BLaER1 (cell line): ENCODE data around the gene SKA1.
A peak's percentile ranks its signal among the peaks of the same experiment; 100 is the strongest.
"Not testable (repeated sequence)": the region's sequence is repeated elsewhere in the genome, so short reads cannot be mapped to it uniquely, and the experiment has no call there.

Experiments
- H3K27ac ChIP-seq: shearing (Covaris generic); formaldehyde crosslinking; 2 replicates; pipeline ENCODE4 v1.8.1; 2022
- H3K27me3 ChIP-seq: shearing (Covaris generic); formaldehyde crosslinking; 2 replicates; pipeline ENCODE4 v1.8.1; 2022
- H3K36me3 ChIP-seq: shearing (Covaris generic); formaldehyde crosslinking; 2 replicates; pipeline ENCODE4 v1.8.1; 2022
- H3K4me1 ChIP-seq: shearing (Covaris generic); formaldehyde crosslinking; 2 replicates; pipeline ENCODE4 v1.8.1; 2022
- H3K4me2 ChIP-seq: shearing (Covaris generic); formaldehyde crosslinking; 2 replicates; pipeline ENCODE4 v1.8.1; 2022
- H3K4me3 ChIP-seq: shearing (Covaris generic); formaldehyde crosslinking; 2 replicates; pipeline ENCODE4 v1.8.1; 2022
- H3K9ac ChIP-seq: shearing (Covaris generic); formaldehyde crosslinking; 2 replicates; pipeline ENCODE4 v1.8.1; 2022
- H3K9me3 ChIP-seq: shearing (Covaris generic); formaldehyde crosslinking; 2 replicates; pipeline ENCODE4 v1.8.1; 2022
- H4K20me1 ChIP-seq: shearing (Covaris generic); formaldehyde crosslinking; 2 replicates; pipeline ENCODE4 v1.8.1; 2022
- Cebpa-rat ChIP-seq: shearing (Covaris generic); IDR thresholded peaks from 2 replicates; pipeline ENCODE4 v1.8.1; 2022

Gene SKA1

GRCh38 chr18:50428531-50429206, 53.8 kb downstream of the SKA1 start:
- no peaks in the 10 kb centered on the region for H3K27me3 ChIP-seq
- no peaks in the 10 kb centered on the region for H4K20me1 ChIP-seq
- peaks cover 15% of the 10 kb centered on the region for H3K4me1 ChIP-seq
- H3K9ac ChIP-seq = no peak overlapping the region
- peak overlapping the region; percentile 42; the same call in 1 of the 2 replicates for H3K4me2 ChIP-seq
- no peak overlapping the region for H3K4me3 ChIP-seq
- peaks cover 14% of the 10 kb centered on the region for H3K9me3 ChIP-seq
- no peak for TF ChIP-seq Cebpa-rat
- no peak overlapping the region for H3K27ac ChIP-seq
- no peaks in the 10 kb centered on the region for H3K36me3 ChIP-seq

GRCh38 chr18:50429207-50429948, 54.5 kb downstream of the SKA1 start:
- H3K4me2 ChIP-seq = no peak overlapping the region
- no peak overlapping the region for H3K27ac ChIP-seq
- H3K9ac ChIP-seq = no peak overlapping the region
- no peaks in the 10 kb centered on the region for H4K20me1 ChIP-seq
- H3K4me1 ChIP-seq = peaks cover 15% of the 10 kb centered on the region
- no peak for TF ChIP-seq Cebpa-rat
- H3K27me3 ChIP-seq = no peaks in the 10 kb centered on the region
- H3K36me3 ChIP-seq = no peaks in the 10 kb centered on the region
- H3K4me3 ChIP-seq = no peak overlapping the region
- H3K9me3 ChIP-seq = peaks cover 14% of the 10 kb centered on the region

GRCh38 chr18:50432915-50433314, 58.1 kb downstream of the SKA1 start:
- Histone ChIP-seq H3K27me3 (no peaks in the 10 kb centered on the region), H3K4me3 (no peak overlapping the region), H3K9me3 (no peaks in the 10 kb centered on the region), H3K27ac (no peak overlapping the region), H3K9ac (no peak overlapping the region), H3K4me1 (peaks cover 9% of the 10 kb centered on the region), H3K4me2 (no peak overlapping the region), H4K20me1 (no peaks in the 10 kb centered on the region), H3K36me3 (no peaks in the 10 kb centered on the region)
- no peak for TF ChIP-seq Cebpa-rat

GRCh38 chr18:50436742-50437141, 61.9 kb downstream of the SKA1 start:
- not testable (repeated sequence) for H3K27ac ChIP-seq, H3K9ac ChIP-seq, H4K20me1 ChIP-seq

DNA sequence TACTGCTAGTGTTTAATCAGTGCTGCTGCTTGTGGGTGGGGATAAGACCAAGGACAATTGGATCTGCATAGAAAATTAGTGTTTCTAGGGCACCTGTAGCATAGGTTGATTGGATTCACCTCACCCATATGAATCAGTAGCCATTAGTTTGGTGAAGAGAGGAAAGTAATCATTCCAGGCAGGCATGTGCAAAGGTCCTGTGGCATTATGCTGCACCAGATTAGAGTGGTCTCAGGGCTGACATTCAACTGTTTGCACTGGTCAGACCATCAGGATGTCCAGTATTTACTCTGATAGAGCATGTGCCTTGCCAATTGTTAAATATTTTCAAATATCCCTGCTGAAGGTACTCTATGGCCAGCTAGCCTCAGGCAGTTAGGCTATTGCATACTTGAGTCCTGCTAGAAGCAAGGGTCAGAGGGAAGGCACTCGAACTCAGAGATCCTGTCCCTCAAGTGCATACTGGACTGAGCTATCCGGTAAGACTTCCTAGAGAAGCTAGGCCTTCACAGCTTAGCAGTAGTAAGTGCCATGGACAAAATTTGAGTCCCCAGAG, 64.7 kb downstream of the SKA1 start:
- Histone ChIP-seq H3K4me2 (no peak overlapping the region), H3K4me3 (no peak overlapping the region), H3K9ac (no peak overlapping the region), H3K27ac (no peak overlapping the region), H3K36me3 (no peaks in the 10 kb centered on the region), H3K4me1 (no peaks in the 10 kb centered on the region), H3K27me3 (no peaks in the 10 kb centered on the region), H4K20me1 (no peaks in the 10 kb centered on the region), H3K9me3 (peaks cover 16% of the 10 kb centered on the region)
- TF ChIP-seq Cebpa-rat = no peak

More at GRCh38 chr18:50436742-50437141, 61.9 kb downstream of the SKA1 start:
- not testable (repeated sequence) for H3K4me1 ChIP-seq, H3K9me3 ChIP-seq, H3K4me2 ChIP-seq, H3K36me3 ChIP-seq, H3K27me3 ChIP-seq, H3K4me3 ChIP-seq

- Histone ChIP-seq H3K4me3 (no peak overlapping the region), H3K36me3 (no peaks in the 10 kb centered on the region), H3K4me2 (no peak overlapping the region), H3K9ac (no peak overlapping the region), H4K20me1 (no peaks in the 10 kb centered on the region), H3K4me1 (no peaks in the 10 kb centered on the region), H3K27me3 (no peaks in the 10 kb centered on the region), H3K27ac (no peak overlapping the region), H3K9me3 (peaks cover 30% of the 10 kb centered on the region)
- TF ChIP-seq Cebpa-rat = no peak
These were observed 66.2 kb downstream of the SKA1 start for GRCh38 chr18:50441016-50441415.

- H3K27ac ChIP-seq = no peak overlapping the region
- no peak for TF ChIP-seq Cebpa-rat
- H4K20me1 ChIP-seq = no peaks in the 10 kb centered on the region
- no peak overlapping the region for H3K4me2 ChIP-seq
- peaks cover 33% of the 10 kb centered on the region for H3K9me3 ChIP-seq
- no peaks in the 10 kb centered on the region for H3K27me3 ChIP-seq
- no peak overlapping the region for H3K9ac ChIP-seq
- no peaks in the 10 kb centered on the region for H3K36me3 ChIP-seq
- H3K4me3 ChIP-seq = no peak overlapping the region
- H3K4me1 ChIP-seq = no peaks in the 10 kb centered on the region
These were observed 66.7 kb downstream of the SKA1 start for GRCh38 chr18:50441501-50441900.
